ENCODE measurements around the gene ZSCAN31.

DNA sequence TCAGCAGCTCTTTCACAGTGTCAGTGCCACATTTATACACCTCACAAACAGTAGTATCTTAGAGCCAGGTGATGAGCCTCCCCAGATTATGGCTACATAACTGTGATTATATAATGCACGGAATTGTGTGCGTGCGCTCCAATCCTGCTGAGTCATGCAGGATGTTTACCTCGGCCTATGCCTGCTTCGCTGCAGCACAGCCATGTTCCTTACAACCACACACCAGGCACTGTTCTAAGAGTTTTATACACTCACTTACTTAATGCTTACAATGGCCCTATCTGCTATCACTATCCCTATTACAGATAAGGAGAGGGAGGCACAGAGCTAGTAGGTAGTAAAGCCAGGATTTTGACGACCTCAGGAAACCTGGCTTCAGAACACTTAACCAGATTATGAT is 21.1 kb upstream of the ZSCAN31 start:
- TF ChIP-seq SP1 (IDR thresholded peaks at IDR 0.05) = no peak
- no peak for TF ChIP-seq ARNT (IDR thresholded peaks at IDR 0.05)
- TF ChIP-seq FOXA1 (IDR thresholded peaks at IDR 0.05) = no peak
- no peak for TF ChIP-seq CTBP1 (IDR thresholded peaks at IDR 0.05; ENCODE audit: borderline replicate concordance)
- TF ChIP-seq HDGF (IDR thresholded peaks at IDR 0.05; ENCODE audit: borderline replicate concordance) = no peak
- TF ChIP-seq NFRKB (IDR thresholded peaks at IDR 0.05) = no peak
- TF ChIP-seq TARDBP (IDR thresholded peaks at IDR 0.05) = no peak
- TF ChIP-seq FOXK2 (IDR thresholded peaks at IDR 0.05) = no peak
- TF ChIP-seq BHLHE40 (IDR thresholded peaks at IDR 0.05; ENCODE audit: borderline replicate concordance) = no peak

All from HEK293T (cell line).